LNCaP clone FGC (cell line): Measurements from ENCODE around the gene FOXR2.

Source experiments
- DNase-seq: peaks from one replicate; pipeline ENCODE4 v3.0.0-alpha.2; 2011; ENCODE audit warnings: low read depth
- H3K4me3 ChIP-seq: 2 replicates; pipeline ENCODE4 v1.5.1; 2011; ENCODE audit warnings: mild to moderate bottlenecking, low read depth, low read length, control low read depth
- CTCF ChIP-seq: IDR thresholded peaks from 2 replicates; pipeline ENCODE4 v1.5.1; 2012; ENCODE audit warnings: mild to moderate bottlenecking; ENCODE audit not compliant: control insufficient read depth, insufficient read depth; ENCODE audit errors: extremely low read depth

FOXR2 gene

DNA sequence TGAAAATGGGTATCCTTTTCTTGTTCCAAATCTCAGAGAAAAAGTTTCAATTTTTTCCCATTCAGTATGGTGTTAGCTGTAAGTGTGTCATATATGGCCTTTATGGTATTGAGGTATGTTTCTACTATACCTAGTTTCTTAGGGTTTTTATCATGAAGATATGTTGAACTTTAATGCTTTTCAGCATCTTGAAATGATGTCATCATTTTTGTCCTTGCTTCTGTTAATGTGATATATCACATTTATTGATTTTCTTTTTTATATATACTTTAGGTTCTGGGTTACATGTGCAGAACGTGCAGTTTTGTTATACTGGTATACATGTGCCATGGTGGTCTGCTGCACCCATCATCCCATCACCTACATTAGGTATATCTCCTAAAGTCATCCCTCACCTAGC is 44.9 kb downstream of the FOXR2 start:
- DNase-seq, result no peak

More for the DNA sequence above, 44.9 kb downstream of the FOXR2 start:
- H3K4me3 ChIP-seq, result no peak overlapping the region
- no peak for TF ChIP-seq CTCF
